Tibial artery (tissue), 4 donors: ENCODE results near the gene GUCA2B.

ENCODE experiments used
- DNase-seq, 2 donors: peaks; one replicate each; pipeline ENCODE4 v3.0.0-alpha.2; 2019
- H3K27ac ChIP-seq, 2 donors: fragments of 200-600 bp; sonication (generic) in 1 of 2; 1 replicate in 1 of 2; 2 replicates in 1 of 2; pipeline ENCODE4 v1.5.1; 2018 to 2019; ENCODE audit warnings: mild to moderate bottlenecking in 1 of 2
- H3K27me3 ChIP-seq, 2 donors: fragments of 200-600 bp; sonication (generic) in 1 of 2; one replicate each; pipeline versions ENCODE4 v1.5.1 to v1.6.0; 2016 to 2019
- H3K36me3 ChIP-seq, 3 donors: fragments of 200-600 bp; sonication (generic) in 2 of 3; one replicate each; pipeline ENCODE4 v1.5.1; 2016 to 2019; ENCODE audit warnings: mild to moderate bottlenecking in 2 of 3
- H3K4me1 ChIP-seq, 4 donors: fragments of 200-600 bp; sonication (generic) in 2 of 4; 1 replicate in 3 of 4; 2 replicates in 1 of 4; pipeline ENCODE4 v1.5.1; 2016 to 2019
- H3K4me3 ChIP-seq, 2 donors: fragments of 200-600 bp; sonication (generic) in 1 of 2; 1 replicate in 1 of 2; 2 replicates in 1 of 2; pipeline ENCODE4 v1.5.1; 2018 to 2019; ENCODE audit warnings: mild to moderate bottlenecking in 2 of 2
- H3K9me3 ChIP-seq, 3 donors: fragments of 200-600 bp; sonication (generic) in 1 of 3; one replicate each; pipeline ENCODE4 v1.5.1; 2016 to 2019
- intact Hi-C: fragments of 100-400 bp; cut with DNase I; formaldehyde crosslinking; loops from one replicate; pipeline ENCODE4 v1.15.0; 2023; ENCODE audit warnings: low total_unique reads
- TF ChIP-seq, protein P1 (sequence below), 2 experiments: fragments of 200-600 bp in 1 of 2; fragments of 450-650 bp in 1 of 2; IDR thresholded peaks; one replicate each; pipeline ENCODE4 v1.5.1; 2017 to 2019; ENCODE audit warnings: antibody characterized with exemption in 2 of 2, mild to moderate bottlenecking in 1 of 2, moderate library complexity in 1 of 2

GUCA2B gene

DNA sequence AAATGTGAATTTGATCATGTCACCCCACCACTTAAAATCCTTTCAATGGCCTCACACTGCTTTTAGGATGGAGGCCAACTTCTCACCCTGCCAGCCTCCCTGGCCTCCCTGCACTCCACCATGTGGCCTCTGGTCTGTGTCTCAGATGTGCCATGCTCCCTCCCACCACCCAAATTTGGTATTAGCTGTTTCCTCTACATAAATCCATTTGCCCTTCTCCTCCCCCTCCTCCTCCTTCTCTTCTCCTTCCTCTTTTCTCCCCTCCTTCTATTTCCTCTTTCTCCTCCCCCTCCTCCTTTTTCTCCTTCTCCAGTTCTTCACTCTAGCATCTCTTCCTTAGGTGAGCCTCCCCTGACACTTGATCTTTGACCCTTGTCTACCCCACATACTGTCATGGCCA lies 16.7 kb upstream of the GUCA2B start:
- no peak for DNase-seq
- Histone ChIP-seq H3K4me1 (no peaks in the 10 kb centered on the region), H3K4me3 (no peak overlapping the region), H3K27me3 (peaks cover 0 to 5% of the 10 kb centered on the region in 2 donors), H3K27ac (no peak overlapping the region), H3K36me3 (no peaks in the 10 kb centered on the region), H3K9me3 (no peaks in the 10 kb centered on the region)
- TF ChIP-seq, protein P1, sequence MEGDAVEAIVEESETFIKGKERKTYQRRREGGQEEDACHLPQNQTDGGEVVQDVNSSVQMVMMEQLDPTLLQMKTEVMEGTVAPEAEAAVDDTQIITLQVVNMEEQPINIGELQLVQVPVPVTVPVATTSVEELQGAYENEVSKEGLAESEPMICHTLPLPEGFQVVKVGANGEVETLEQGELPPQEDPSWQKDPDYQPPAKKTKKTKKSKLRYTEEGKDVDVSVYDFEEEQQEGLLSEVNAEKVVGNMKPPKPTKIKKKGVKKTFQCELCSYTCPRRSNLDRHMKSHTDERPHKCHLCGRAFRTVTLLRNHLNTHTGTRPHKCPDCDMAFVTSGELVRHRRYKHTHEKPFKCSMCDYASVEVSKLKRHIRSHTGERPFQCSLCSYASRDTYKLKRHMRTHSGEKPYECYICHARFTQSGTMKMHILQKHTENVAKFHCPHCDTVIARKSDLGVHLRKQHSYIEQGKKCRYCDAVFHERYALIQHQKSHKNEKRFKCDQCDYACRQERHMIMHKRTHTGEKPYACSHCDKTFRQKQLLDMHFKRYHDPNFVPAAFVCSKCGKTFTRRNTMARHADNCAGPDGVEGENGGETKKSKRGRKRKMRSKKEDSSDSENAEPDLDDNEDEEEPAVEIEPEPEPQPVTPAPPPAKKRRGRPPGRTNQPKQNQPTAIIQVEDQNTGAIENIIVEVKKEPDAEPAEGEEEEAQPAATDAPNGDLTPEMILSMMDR (IDR thresholded peaks at IDR 0.05), result no peak
- intact Hi-C loops, result no loop called here

DNA sequence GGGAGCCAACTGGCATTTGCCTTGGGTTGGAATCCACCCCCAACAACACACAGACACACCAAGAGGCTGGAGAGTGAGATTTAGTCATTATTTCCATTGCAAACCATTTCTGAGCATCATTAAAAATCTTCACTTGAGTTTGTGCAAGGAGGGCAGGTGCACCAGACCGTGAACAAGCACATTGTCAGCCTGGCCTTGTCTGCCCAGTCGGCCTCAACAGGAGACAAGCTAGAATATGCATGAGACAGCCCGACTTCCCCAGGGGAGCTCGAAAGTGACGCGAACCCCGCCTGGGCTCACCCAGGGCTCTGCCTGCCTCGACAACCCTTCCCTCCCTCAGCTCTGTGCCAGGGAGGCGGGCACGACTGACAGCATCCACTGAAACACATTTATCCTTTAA lies 15.4 kb upstream of the GUCA2B start:
- Histone ChIP-seq H3K27me3 (peaks cover 0 to 15% of the 10 kb centered on the region in 2 donors), H3K9me3 (no peaks in the 10 kb centered on the region), H3K27ac (no peak overlapping the region), H3K36me3 (no peaks in the 10 kb centered on the region), H3K4me1 (no peaks in the 10 kb centered on the region), H3K4me3 (no peak overlapping the region)
- intact Hi-C loops, result no loop called here
- DNase-seq, result no peak
- TF ChIP-seq, protein P1 (IDR thresholded peaks at IDR 0.05), result no peak

DNA sequence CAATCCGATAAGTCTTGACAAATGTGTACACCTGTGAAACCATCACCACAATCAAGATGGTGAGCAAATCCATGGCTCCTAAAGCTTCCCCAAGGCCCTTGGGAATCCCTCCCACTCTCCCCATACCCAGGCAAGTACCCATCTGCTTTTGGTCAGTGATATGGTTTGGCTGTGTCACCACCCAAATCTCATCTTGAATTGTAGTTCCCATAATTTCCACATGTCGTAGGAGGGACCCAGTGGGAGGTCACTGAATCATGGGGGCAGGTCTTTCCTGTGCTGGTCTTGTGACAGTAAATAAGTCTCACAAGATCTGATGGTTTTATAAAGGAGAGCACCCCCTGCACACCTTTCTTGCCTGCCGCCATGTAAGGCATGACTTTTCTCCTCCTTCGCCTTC lies 14.6 kb upstream of the GUCA2B start:
- intact Hi-C loops, result no loop called here
- DNase-seq, result no peak
- no peak overlapping the region for H3K4me3 ChIP-seq
- TF ChIP-seq, protein P1 (IDR thresholded peaks at IDR 0.05), result no peak
- peaks cover 0 to 23% of the 10 kb centered on the region in 2 donors for H3K27me3 ChIP-seq
- no peaks in the 10 kb centered on the region for H3K4me1 ChIP-seq
- no peak overlapping the region for H3K27ac ChIP-seq
- H3K9me3 ChIP-seq, result no peaks in the 10 kb centered on the region
- no peaks in the 10 kb centered on the region for H3K36me3 ChIP-seq

DNA sequence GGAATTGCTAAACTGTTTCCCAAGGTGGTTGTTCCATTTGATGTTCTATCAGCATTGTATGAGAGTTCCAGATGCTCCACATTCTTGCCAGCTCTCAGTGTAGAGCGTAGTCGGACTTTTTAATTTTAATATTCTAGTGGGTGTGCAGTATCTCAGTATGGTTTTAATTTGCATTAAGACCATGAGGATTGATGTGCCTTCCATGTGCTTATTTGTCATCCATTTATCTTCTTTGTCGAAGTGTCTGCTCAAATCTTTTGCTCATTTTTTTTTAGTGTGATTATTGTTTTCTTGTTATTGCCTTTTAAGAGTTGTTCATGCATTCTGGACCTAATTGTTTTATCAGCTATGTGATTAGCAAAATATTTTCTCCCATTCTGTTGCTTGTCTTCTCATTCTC lies 13.8 kb upstream of the GUCA2B start:
- Histone ChIP-seq H3K4me1 (no peaks in the 10 kb centered on the region), H3K9me3 (no peaks in the 10 kb centered on the region), H3K4me3 (no peak overlapping the region), H3K27ac (no peak overlapping the region), H3K27me3 (peaks cover 0 to 31% of the 10 kb centered on the region in 2 donors), H3K36me3 (no peaks in the 10 kb centered on the region)
- no peak for DNase-seq
- intact Hi-C loops, result no loop called here
- TF ChIP-seq, protein P1 (IDR thresholded peaks at IDR 0.05), result no peak

DNA sequence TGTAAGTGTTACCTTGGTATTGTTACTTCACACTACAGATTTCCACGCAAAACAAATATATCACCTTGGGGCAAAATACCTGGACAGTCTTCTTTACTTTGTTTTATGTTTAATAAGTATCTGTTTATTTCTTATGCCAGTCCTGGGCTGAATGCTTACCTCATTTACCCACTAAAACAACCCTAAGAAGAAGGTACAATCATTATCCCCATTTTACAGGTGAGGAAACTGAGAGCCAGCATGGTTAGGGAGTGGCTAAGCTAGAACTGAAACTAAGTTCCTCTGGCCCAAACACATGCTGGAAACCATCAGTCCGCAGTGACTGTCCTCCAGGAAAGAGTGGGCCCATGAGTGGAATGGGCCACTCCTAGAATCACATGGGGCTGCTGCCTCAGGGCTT lies 13.0 kb upstream of the GUCA2B start:
- no peaks in the 10 kb centered on the region for H3K36me3 ChIP-seq
- TF ChIP-seq, protein P1 (IDR thresholded peaks at IDR 0.05), result no peak
- H3K4me1 ChIP-seq, result no peaks in the 10 kb centered on the region
- H3K9me3 ChIP-seq, result no peaks in the 10 kb centered on the region
- no peak for DNase-seq
- H3K4me3 ChIP-seq, result no peak overlapping the region
- H3K27me3 ChIP-seq, result peaks cover 0 to 39% of the 10 kb centered on the region in 2 donors
- no peak overlapping the region for H3K27ac ChIP-seq
- intact Hi-C loops, result no loop called here

DNA sequence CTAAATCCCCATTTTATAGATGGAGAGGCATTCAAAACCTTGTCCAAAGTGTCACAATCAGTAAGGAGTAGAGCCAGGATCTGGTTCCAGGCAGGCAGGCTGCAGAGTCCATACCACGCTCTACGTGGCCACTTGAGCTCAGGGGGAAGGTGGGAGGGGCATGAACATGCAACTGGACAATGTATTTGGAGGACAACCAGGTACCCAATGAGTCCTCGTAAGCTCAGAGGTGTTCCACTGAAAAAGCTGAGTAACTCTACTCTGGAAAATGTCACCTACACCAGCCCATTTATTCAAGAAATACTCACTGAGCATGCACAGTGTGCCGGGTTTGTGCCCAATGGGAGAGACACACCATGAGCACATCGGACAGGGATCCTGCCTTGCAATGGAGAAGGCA lies 11.2 kb upstream of the GUCA2B start:
- Histone ChIP-seq H3K27ac (no peak overlapping the region), H3K9me3 (no peaks in the 10 kb centered on the region), H3K4me1 (no peaks in the 10 kb centered on the region), H3K36me3 (no peaks in the 10 kb centered on the region), H3K27me3 (peaks cover 0 to 55% of the 10 kb centered on the region in 2 donors), H3K4me3 (no peak overlapping the region)
- TF ChIP-seq, protein P1 (IDR thresholded peaks at IDR 0.05), result no peak
- intact Hi-C loops, result no loop called here
- no peak for DNase-seq
